Colonic mucosa (tissue), 4 donors: ENCODE results near the gene AVPR1B. TPM values are rescaled to one million over a fixed set of nuclear protein-coding genes. Genes with fewer than 3 reads are reported as not detected.
A peak's percentile ranks its signal among the peaks of the same experiment; 100 is the strongest.

Source experiments
- DNase-seq: peaks from one replicate; pipeline ENCODE4 v3.0.0-alpha.2; 2020
- H3K27ac ChIP-seq: fragments of 200-600 bp; one replicate; pipeline ENCODE4 v1.8.0; 2021
- H3K27me3 ChIP-seq: fragments of 200-600 bp; one replicate; pipeline ENCODE4 v1.8.0; 2021
- H3K36me3 ChIP-seq: fragments of 200-600 bp; one replicate; pipeline ENCODE4 v1.8.0; 2021
- H3K4me1 ChIP-seq: fragments of 200-600 bp; one replicate; pipeline ENCODE4 v1.8.0; 2021; ENCODE audit warnings: mild to moderate bottlenecking
- H3K4me3 ChIP-seq: fragments of 200-600 bp; one replicate; pipeline ENCODE4 v1.8.0; 2021
- H3K9ac ChIP-seq, 2 donors: one replicate each; pipeline ENCODE4 v1.7.0; 2013; ENCODE audit warnings: control low read depth in 2 of 2, low read depth in 2 of 2, low read length in 2 of 2
- H3K9me3 ChIP-seq: fragments of 200-600 bp; one replicate; pipeline ENCODE4 v1.8.0; 2021
- CTCF ChIP-seq: fragments of 200-600 bp; IDR thresholded peaks from one replicate; pipeline ENCODE4 v1.8.0; 2022; ENCODE audit warnings: antibody characterized with exemption, mild to moderate bottlenecking
- intact Hi-C: fragments of 100-400 bp; cut with DNase I; formaldehyde crosslinking; loops from one replicate; pipeline ENCODE4 v1.14.1; 2022
- total RNA-seq, 2 donors: library from RNA; stranded (reverse); fragmentation: NEBNext Ultra II Directional in 1 of 2; extraction: Animal tissue kit (Norgen Biotek cat#: 25700) in 1 of 2; gene quantifications; one replicate each; pipeline ENCODE4 v1.2.1, GENCODE V29; 2021
- donor health status: healthy.
- donor health status: DM: no; HTN: no; CAD: no.
- donor health status: DM: no; HTN: no; CAD: no.

AVPR1B gene
- total RNA-seq, 2 donors from 2014 or later = 0.13 to 0.89 TPM

- Histone ChIP-seq H3K36me3 (no peaks in the 10 kb centered on the region), H3K27me3 (peaks cover 12% of the 10 kb centered on the region), H3K4me1 (peaks cover 5% of the 10 kb centered on the region), H3K27ac (no peak overlapping the region), H3K9me3 (no peaks in the 10 kb centered on the region), H3K9ac (no peak overlapping the region), H3K4me3 (no peak overlapping the region)
- peak; percentile 84 for DNase-seq
- no peak for TF ChIP-seq CTCF
- intact Hi-C loops = no loop called here
Measured at GRCh38 chr1:206112600-206113301, 4.4 kb downstream of the AVPR1B start.

GRCh38 chr1:206111271-206111927 lies 5.8 kb downstream of the AVPR1B start:
- no peak overlapping the region for H3K9ac ChIP-seq
- TF ChIP-seq CTCF = no peak
- no peaks in the 10 kb centered on the region for H3K4me1 ChIP-seq
- H3K9me3 ChIP-seq = no peaks in the 10 kb centered on the region
- no peak overlapping the region for H3K27ac ChIP-seq
- no peak overlapping the region for H3K4me3 ChIP-seq
- intact Hi-C loops = no loop called here
- H3K36me3 ChIP-seq = no peaks in the 10 kb centered on the region
- no peaks in the 10 kb centered on the region for H3K27me3 ChIP-seq
- DNase-seq = no peak

- no peaks in the 10 kb centered on the region for H3K4me1 ChIP-seq
- H3K4me3 ChIP-seq = no peak overlapping the region
- no peak overlapping the region for H3K9ac ChIP-seq
- no peaks in the 10 kb centered on the region for H3K9me3 ChIP-seq
- H3K27me3 ChIP-seq = no peaks in the 10 kb centered on the region
- intact Hi-C loops = no loop called here
- H3K27ac ChIP-seq = no peak overlapping the region
- DNase-seq = no peak
- no peaks in the 10 kb centered on the region for H3K36me3 ChIP-seq
- TF ChIP-seq CTCF = no peak
Measured at GRCh38 chr1:206110820-206111219, 6.4 kb downstream of the AVPR1B start.

GRCh38 chr1:206110161-206110560 lies 7.0 kb downstream of the AVPR1B start:
- Histone ChIP-seq H3K36me3 (no peaks in the 10 kb centered on the region), H3K9ac (no peak overlapping the region), H3K4me3 (no peak overlapping the region), H3K27me3 (no peaks in the 10 kb centered on the region), H3K9me3 (no peaks in the 10 kb centered on the region), H3K27ac (no peak overlapping the region), H3K4me1 (no peaks in the 10 kb centered on the region)
- TF ChIP-seq CTCF = no peak
- DNase-seq = no peak
- intact Hi-C loops = no loop called here

GRCh38 chr1:206109718-206110117 lies 7.5 kb downstream of the AVPR1B start:
- Histone ChIP-seq H3K4me1 (no peaks in the 10 kb centered on the region), H3K9me3 (no peaks in the 10 kb centered on the region), H3K27ac (no peak overlapping the region), H3K36me3 (no peaks in the 10 kb centered on the region), H3K27me3 (no peaks in the 10 kb centered on the region), H3K9ac (no peak overlapping the region), H3K4me3 (no peak overlapping the region)
- intact Hi-C loops = loop anchor here (5.0 kb wide), 1 partner anchor 192 kb away; no protein-coding TSS in a partner anchor
- no peak for TF ChIP-seq CTCF
- DNase-seq = no peak
